DND-41 (cell line): ENCODE data around the gene GATD1.

ENCODE experiments used
- CTCF ChIP-seq: IDR thresholded peaks from 2 replicates; pipeline ENCODE4 v1.5.1; 2012; ENCODE audit warnings: borderline replicate concordance, low read length, moderate library complexity, mild to moderate bottlenecking; ENCODE audit not compliant: poor library complexity, severe bottlenecking; ENCODE audit errors: extremely low read depth
- EZH2 ChIP-seq: IDR thresholded peaks from 3 replicates; pipeline ENCODE4 v1.6.1; 2012; ENCODE audit warnings: borderline replicate concordance, low read depth, mild to moderate bottlenecking, moderate library complexity, low read length, inconsistent platforms; ENCODE audit not compliant: severe bottlenecking

- no peak for TF ChIP-seq CTCF
- no peak for TF ChIP-seq EZH2
These were observed 13.7 kb upstream of the GATD1 start for GRCh38 chr11:790721-791564.
